ENCODE measurements around the gene SETD5. TPM values are rescaled to one million over a fixed set of nuclear protein-coding genes. Genes with fewer than 3 reads are reported as not detected.

The SETD5 gene
- total and polyA plus RNA-seq, 2 of the 4 experiments (the other 2 are of a cell fraction): 42.7 to 62.9 TPM

GRCh38 chr3:9507586-9508578 lies 110.5 kb downstream of the SETD5 start:
- Histone ChIP-seq H2AFZ (replicated peaks; ENCODE audit: low read length, poor library complexity) (no peak overlapping the region), H2BK20ac (ENCODE audit: low read depth, low read length) (no peak overlapping the region), H3K23ac (ENCODE audit: low read depth, low read length) (no peak overlapping the region), H3K56ac (ENCODE audit: extremely low read depth, insufficient read depth, low read length) (no peak overlapping the region), H4K5ac (ENCODE audit: low read depth, low read length) (no peak overlapping the region), H3K9me3 (ENCODE audit: control insufficient read depth, insufficient read depth, low read length) (no peaks in the 10 kb centered on the region), H3K4me3 (ENCODE audit: insufficient read depth, low read depth, low read length) (no peak overlapping the region), H3K9me1 (ENCODE audit: insufficient read depth, low read length) (no peaks in the 10 kb centered on the region), H3K4me1 (ENCODE audit: control insufficient read depth, insufficient read depth, low read length) (no peaks in the 10 kb centered on the region), H4K20me1 (ENCODE audit: insufficient read depth, low read length) (no peaks in the 10 kb centered on the region), H2BK120ac (ENCODE audit: low read depth, low read length) (no peak overlapping the region), H3K36me3 (ENCODE audit: control insufficient read depth, insufficient read depth, low read length) (no peaks in the 10 kb centered on the region), H3K4me2 (ENCODE audit: low read depth, low read length) (no peak overlapping the region), H3K14ac (replicated peaks; ENCODE audit: low read depth, low read length) (no peak overlapping the region), H3K18ac (ENCODE audit: low read depth, low read length) (no peak overlapping the region), H3K27ac (ENCODE audit: insufficient read depth, low read length) (no peak overlapping the region), H3K9ac (ENCODE audit: low read depth, low read length) (no peak overlapping the region), H2BK15ac (ENCODE audit: low read depth, low read length) (no peak overlapping the region), H4K91ac (ENCODE audit: insufficient read depth, low read depth, low read length) (no peak overlapping the region), H2AK5ac (ENCODE audit: low read depth, low read length) (no peak overlapping the region), H3K27me3 (ENCODE audit: control insufficient read depth, insufficient read depth, low read length) (peaks cover 26% of the 10 kb centered on the region), H2AK9ac (replicated peaks; ENCODE audit: low read depth, low read length, poor library complexity) (no peak overlapping the region), H4K8ac (ENCODE audit: low read depth in 2 of 2, low read length in 2 of 2) (no peak overlapping the region), H3K79me1 (ENCODE audit: low read depth in 1 of 2, low read length in 2 of 2) (no peaks in the 10 kb centered on the region), H3K4ac (ENCODE audit: low read depth, low read length) (no peak overlapping the region), H2BK5ac (ENCODE audit: low read depth, low read length, poor library complexity, severe bottlenecking) (no peak overlapping the region)
- ChIA-PET CTCF (no interaction called here), POLR2A (ENCODE audit: unreplicated experiment) (no interaction called here)
- TF ChIP-seq CTCF (conservative IDR thresholded peaks at IDR 0.05; ENCODE audit: low read depth, low read length) (no peak), BHLHE40 (IDR thresholded peaks at IDR 0.05; ENCODE audit: low read depth, low read length) (no peak), POLR2A (IDR thresholded peaks at IDR 0.05; ENCODE audit: low read depth, low read length) (no peak), NFE2L2 (IDR thresholded peaks at IDR 0.05; ENCODE audit: low read depth, low read length) (no peak), RFX5 (IDR thresholded peaks at IDR 0.05; ENCODE audit: low read depth, low read length) (no peak), MXI1 (IDR thresholded peaks at IDR 0.05; ENCODE audit: borderline replicate concordance, low read depth, low read length) (no peak), SMC3 (IDR thresholded peaks at IDR 0.05; ENCODE audit: low read depth, low read length) (no peak)
- DNase-seq: no peak
- in situ Hi-C loops (cut with MboI; ENCODE audit: low sequenced_read_pairs): no loop called here
- WGBS, 2 experiments (ENCODE audit: extremely low coverage in 2 of 2, insufficient read length in 1 of 2): 35% methylated on average over 6 of the region's 14 CpGs; no CpG with 5 or more reads in 1 of the 2 experiments
- dilution Hi-C loops (cut with HindIII; ENCODE audit: low sequenced_read_pairs, unreplicated experiment): no loop called here
- ATAC-seq (ENCODE audit: low read depth): no peak
- no TSS peak for BruUV-seq (replicated peaks)
- intact Hi-C loops (cut with micrococcal nuclease): no loop called here

All from IMR-90 (cell line).